Hindlimb muscle (tissue), 1 donor: ENCODE results near the gene CKLF. TPM values are rescaled to one million over a fixed set of nuclear protein-coding genes. Genes with fewer than 3 reads are reported as not detected.

Source experiments
- DNase-seq: peaks from one replicate; pipeline ENCODE4 v3.0.0-alpha.2; 2013
- polyA plus RNA-seq: library from polyadenylated mRNA; unstranded; fragments of 120-200 nt; gene quantifications from one replicate; pipeline ENCODE4 v1.2.1, GENCODE V29; 2013; ENCODE audit not compliant: insufficient read length

CKLF gene
- polyA plus RNA-seq, 1 donor: 23.3 TPM

GRCh38 chr16:66517586-66518263, 34.7 kb upstream of the CKLF start:
- DNase-seq: no peak

DNA sequence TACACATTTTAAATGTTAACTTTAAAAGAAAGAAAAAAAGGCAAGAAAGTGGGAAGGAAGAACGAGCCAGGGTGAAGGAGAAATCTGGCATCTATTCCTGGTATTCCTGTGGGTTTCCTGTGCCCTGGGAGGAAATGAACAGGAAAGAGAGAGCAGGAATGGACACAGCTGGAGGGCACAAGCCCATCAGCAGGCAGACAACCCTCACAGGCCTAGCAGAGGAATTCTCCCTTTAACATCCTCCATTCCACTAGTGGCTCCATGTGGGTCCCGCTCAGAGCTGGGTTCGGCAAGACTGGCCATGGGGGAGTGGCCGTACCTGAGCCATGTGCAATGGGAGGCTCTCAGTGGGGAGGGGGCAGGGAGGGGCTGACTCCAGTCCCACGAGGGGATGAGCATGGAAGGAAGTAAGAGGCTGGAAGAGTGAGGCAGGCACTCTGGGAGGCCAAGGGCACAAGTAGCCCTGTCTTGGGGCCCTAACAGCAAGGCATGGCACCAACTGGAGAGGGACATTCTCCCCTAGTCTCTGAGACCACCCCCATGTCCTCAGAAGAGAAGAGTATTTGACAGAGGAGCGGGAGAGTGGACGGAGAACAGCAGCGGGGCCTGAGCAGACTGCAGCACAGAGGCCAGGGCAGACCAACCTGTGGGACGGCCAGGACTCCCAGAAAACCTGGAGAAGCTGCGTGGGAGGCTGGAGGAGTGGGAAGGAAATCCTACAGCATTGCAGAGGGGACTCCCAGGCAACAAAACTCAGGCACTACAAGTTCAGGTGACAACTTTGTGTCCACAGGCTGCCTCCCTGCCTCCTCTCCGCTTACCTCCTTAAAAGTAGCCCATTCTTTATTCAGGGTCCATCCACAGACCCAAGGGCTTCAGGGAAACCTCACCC, 32.6 kb upstream of the CKLF start:
- DNase-seq: no peak

DNA sequence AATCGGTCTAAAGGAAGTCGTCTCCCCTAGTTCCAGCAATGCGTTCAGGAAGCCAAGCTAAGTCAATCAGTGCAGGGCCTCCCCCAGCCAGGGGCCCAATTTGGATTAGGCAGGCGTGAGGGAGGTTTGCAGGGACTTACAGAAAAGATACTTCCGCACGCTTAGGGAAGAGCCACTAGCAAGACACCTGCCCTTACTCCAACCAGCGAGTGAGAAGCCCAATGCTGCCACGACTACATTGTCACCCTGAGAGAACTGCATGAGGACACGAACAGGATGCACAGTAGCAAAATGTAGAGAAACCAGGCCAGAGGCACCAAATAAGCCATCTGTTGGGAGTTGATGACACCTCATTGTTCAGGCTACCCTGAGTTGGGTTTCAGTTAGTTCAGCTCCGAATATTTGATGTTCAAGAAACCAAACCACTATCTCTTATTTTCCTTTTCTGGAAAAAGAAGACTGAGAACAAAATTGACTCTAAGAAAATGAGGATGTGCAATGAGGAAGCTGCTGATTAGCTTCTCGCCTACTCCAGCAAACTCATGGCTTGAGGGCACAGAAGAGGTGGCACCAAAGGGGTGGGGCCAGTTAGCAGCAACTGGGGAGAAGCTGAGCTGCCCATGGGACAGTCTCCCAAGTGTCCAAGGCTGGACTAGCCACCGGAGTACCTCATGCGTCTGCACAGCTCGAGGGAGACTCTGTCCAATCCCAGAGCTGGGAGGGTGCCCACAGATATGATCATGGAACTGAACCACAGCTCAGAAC, 31.8 kb upstream of the CKLF start:
- no peak for DNase-seq

- no peak for DNase-seq
These were observed 31.1 kb upstream of the CKLF start for GRCh38 chr16:66521252-66521713.

GRCh38 chr16:66521951-66522771, 30.2 kb upstream of the CKLF start:
- no peak for DNase-seq

- DNase-seq: no peak
These were observed 29.4 kb upstream of the CKLF start for GRCh38 chr16:66522816-66523590.

- DNase-seq: no peak
These were observed 28.5 kb upstream of the CKLF start for GRCh38 chr16:66523861-66524354.

GRCh38 chr16:66524601-66525164, 27.7 kb upstream of the CKLF start:
- no peak for DNase-seq

GRCh38 chr16:66525396-66526180, 26.8 kb upstream of the CKLF start:
- DNase-seq: no peak

DNA sequence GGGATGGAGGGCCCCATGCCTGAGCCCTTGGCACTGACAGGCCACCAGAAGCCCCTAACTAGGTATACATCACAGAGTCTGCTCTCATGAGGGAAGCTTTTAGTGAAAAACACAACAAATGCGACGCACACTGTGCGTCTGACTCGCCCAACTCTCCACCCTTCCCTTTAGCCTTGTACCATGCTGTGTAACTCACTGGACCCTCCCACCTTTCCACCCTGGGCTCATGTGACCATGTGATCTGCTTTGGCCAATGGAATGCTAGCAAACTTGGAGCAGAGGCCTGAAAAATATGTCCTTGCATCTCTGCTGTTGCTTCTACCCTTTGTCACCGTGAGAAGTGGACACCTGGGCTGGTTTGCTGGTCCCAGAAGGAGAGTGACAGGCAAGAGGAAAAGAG, 24.1 kb upstream of the CKLF start:
- no peak for DNase-seq

DNA sequence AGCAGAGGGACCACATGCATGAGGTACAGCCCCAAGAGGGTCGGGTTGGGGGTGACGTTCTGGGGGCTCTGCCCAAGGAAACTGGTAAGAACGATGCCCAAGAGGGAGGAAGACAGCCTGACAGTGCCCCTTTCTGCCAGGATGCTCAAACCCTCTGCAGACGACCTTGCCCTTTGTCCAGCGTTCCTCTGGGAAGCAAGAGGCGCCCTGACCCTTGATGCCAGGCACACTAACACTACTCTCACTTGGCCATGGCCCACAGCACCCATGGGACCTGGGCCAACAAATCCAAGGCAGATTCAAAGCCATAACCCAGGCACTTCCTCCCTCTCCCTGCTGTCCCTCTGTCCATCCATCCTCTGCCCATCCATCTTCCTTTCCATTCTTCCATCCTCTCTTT, 22.9 kb upstream of the CKLF start:
- DNase-seq: no peak

DNA sequence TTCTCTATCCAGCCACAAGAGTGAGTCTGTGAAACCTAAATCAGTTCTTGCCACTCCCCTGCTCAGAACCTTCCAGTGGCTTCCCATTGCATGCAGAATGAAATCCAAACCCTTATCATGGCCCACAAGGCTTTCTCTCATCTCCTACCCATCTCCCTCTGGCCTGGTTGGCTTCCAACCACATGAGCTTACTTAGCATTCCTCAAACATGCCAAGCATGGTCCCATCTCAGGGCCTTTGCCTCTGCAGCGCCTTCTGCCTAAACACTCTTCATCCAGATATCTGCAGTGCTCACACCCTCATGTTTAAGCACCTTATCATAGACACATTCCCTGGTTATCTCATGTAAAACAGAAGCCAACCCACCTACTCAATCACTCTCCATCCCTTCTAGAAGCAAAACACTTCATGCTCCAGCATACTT, 18.0 kb upstream of the CKLF start:
- DNase-seq: no peak

- DNase-seq: no peak
These were observed 15.9 kb upstream of the CKLF start for GRCh38 chr16:66536525-66536924.

- no peak for DNase-seq
These were observed 15.1 kb upstream of the CKLF start for GRCh38 chr16:66537236-66537635.

GRCh38 chr16:66538910-66539309, 13.5 kb upstream of the CKLF start:
- no peak for DNase-seq

DNA sequence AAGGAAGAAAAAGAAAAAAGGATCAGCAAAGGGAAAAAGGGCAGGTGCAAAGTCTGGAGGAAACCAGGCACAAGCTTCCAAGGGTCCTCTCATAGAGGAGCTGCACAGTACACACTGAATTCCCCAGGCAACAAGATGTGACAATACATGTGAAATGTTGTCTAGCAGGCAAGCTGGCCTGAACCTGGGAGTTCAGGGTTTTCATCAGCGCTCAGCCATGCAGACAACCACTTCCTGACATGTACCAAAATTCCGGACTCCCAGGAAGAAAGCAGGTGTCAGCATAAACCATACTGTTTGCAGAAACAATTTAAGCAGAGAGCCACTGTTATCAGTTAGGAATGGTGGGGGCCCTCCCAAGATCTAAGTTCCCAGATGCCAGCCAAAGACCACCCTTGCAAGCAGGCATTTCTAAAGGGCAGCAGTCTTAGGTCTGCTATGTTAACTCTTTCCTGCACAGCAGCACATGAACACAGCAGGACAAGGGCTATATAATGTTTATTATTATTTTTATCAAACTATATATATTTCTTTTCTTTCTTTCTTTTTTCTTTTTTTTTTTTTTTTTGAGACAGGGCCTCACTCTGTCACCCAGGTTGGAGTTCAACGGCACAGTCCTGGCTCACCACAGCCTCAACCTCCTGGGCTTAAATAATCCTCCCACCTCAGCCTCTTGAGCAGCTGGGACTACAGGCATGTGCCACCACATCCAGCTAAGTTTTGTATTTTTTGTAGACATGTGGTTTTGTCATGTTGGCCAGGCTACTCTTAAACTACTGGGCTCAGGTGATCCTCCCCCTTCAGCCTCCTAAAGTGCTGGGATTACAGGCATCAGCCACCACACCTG, 12.5 kb upstream of the CKLF start:
- DNase-seq: no peak

DNA sequence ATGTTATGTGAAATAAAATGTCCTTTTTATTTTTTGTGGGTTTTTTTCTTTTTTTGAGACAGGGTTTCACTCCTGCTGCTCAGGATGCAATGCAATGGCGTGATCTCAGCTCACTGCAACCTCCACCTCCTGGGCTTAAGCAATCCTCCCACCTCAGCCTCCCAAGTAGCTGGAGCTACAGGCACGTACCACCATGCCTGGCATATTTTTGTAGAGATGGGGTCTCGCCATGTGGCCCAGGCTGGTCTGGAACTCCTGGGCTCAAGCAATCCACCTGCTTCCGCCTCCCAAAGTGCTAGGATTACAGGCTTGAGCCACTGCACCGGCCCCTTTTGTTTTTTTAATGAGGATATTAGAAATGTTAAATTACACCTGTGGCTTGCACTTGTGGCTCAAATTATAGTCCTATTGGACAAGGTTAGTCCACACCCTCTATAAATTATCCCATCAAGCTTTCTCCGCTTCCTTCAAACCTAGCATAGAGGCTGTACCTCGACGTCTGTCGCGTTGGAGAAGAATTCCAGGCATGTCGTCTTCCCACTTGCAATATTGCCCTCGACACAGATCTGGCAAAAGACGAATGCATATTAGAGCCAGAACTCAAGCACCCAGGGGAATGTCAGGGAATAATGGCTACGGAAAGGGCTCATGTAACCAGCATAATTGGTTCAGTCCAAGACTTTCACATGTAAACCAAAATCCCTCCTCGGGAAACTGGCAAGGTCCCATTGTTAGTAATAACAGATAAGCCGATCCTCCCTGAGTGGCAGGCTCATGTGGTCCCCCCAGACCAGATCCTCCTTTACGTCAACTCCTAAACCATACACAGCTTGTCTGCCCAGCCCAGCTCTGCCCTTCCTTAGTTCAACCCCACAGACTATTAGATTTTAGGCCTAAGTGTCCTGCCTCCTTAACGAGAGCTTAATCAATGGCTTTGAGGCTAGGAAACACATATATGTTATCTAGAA, 10.7 kb upstream of the CKLF start:
- DNase-seq: no peak

DNA sequence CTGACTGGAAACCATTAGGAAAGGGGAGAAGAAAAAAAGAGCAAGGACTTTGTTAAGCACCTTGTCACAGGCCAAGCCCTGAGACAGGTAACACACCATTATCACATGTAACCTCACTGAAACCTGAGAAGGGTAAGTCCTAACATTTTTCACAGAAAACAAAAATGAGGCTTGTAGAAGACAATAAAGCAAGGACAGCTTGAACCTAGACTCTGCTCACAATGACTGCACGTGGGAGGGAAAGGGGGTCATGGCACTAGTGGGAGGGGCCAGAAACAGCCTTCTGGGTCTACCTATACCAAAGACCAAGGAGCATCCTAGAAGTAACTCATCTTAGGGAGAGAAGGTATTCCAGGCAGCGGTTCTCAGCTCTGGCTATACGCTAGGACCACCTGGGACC, 10.0 kb upstream of the CKLF start:
- no peak for DNase-seq
